Keratinocyte (primary cell): ENCODE measurements around the gene PRSS50.

ENCODE experiments used
- EZH2 ChIP-seq: IDR thresholded peaks from one replicate; pipeline ENCODE4 v1.6.1; 2012; ENCODE audit warnings: inconsistent platforms, mild to moderate bottlenecking, low read length, moderate library complexity
- TF ChIP-seq, protein P1 (sequence below), 3 experiments: IDR thresholded peaks in 1 of 3; conservative IDR thresholded peaks in 1 of 3; optimal IDR thresholded peaks in 1 of 3; 2 replicates in 2 of 3; 3 replicates in 1 of 3; pipeline versions ENCODE3 to v1.5.1; 2011; ENCODE audit warnings: low read length in 3 of 3, mild to moderate bottlenecking in 3 of 3, moderate library complexity in 2 of 3, control low read depth in 1 of 3, inconsistent platforms in 1 of 3; ENCODE audit not compliant: insufficient read depth in 2 of 3; ENCODE audit errors: extremely low read depth in 1 of 3

DNA sequence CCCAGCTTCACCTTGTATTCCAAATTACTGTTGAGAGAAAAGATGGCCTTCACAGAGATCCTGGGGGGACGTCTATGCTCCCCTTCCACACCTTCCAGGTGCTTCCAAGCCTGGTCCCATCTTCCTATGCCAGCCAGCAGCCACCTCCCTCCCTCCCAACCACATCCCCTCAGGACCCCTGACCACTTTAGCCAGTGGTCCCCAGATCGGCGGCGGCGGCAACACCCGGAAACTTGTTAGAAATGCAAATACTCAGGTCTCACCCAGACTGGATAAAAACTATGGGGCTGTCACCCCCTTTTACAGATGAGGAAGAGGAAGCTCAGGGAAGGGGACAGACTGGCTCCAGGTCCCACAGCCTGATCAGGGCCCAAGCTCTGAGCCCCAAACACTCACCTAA lies 38.0 kb upstream of the PRSS50 start:
- TF ChIP-seq, protein P1, sequence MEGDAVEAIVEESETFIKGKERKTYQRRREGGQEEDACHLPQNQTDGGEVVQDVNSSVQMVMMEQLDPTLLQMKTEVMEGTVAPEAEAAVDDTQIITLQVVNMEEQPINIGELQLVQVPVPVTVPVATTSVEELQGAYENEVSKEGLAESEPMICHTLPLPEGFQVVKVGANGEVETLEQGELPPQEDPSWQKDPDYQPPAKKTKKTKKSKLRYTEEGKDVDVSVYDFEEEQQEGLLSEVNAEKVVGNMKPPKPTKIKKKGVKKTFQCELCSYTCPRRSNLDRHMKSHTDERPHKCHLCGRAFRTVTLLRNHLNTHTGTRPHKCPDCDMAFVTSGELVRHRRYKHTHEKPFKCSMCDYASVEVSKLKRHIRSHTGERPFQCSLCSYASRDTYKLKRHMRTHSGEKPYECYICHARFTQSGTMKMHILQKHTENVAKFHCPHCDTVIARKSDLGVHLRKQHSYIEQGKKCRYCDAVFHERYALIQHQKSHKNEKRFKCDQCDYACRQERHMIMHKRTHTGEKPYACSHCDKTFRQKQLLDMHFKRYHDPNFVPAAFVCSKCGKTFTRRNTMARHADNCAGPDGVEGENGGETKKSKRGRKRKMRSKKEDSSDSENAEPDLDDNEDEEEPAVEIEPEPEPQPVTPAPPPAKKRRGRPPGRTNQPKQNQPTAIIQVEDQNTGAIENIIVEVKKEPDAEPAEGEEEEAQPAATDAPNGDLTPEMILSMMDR (optimal IDR thresholded peaks at IDR 0.05 in 1 of 3, IDR thresholded peaks at IDR 0.05 in 1 of 3, conservative IDR thresholded peaks at IDR 0.05 in 1 of 3; ENCODE audit: extremely low read depth in 1 of 3, insufficient read depth in 2 of 3, low read length in 3 of 3) = no peak
- TF ChIP-seq EZH2 = no peak
